ENCODE results near the gene DDX51. TPM values are rescaled to one million over a fixed set of nuclear protein-coding genes. Genes with fewer than 3 reads are reported as not detected.

The DDX51 gene
- total RNA-seq, 1 donor from 2014 or later: 4.3 TPM

GRCh38 chr12:132180648-132181546 lies 36.8 kb upstream of the DDX51 start:
- H3K9me3 ChIP-seq: peaks cover 0 to 6% of the 10 kb centered on the region in 2 donors
- TF ChIP-seq, protein P1, sequence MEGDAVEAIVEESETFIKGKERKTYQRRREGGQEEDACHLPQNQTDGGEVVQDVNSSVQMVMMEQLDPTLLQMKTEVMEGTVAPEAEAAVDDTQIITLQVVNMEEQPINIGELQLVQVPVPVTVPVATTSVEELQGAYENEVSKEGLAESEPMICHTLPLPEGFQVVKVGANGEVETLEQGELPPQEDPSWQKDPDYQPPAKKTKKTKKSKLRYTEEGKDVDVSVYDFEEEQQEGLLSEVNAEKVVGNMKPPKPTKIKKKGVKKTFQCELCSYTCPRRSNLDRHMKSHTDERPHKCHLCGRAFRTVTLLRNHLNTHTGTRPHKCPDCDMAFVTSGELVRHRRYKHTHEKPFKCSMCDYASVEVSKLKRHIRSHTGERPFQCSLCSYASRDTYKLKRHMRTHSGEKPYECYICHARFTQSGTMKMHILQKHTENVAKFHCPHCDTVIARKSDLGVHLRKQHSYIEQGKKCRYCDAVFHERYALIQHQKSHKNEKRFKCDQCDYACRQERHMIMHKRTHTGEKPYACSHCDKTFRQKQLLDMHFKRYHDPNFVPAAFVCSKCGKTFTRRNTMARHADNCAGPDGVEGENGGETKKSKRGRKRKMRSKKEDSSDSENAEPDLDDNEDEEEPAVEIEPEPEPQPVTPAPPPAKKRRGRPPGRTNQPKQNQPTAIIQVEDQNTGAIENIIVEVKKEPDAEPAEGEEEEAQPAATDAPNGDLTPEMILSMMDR (IDR thresholded peaks at IDR 0.05): no peak
- no peak overlapping the region for H3K27ac ChIP-seq
- H3K4me1 ChIP-seq: no peaks in the 10 kb centered on the region
- intact Hi-C loops (cut with DNase I): no loop called here
- no peak overlapping the region for H3K4me3 ChIP-seq
- no peaks in the 10 kb centered on the region for H3K36me3 ChIP-seq
- DNase-seq (ENCODE audit: low spot score in 2 of 2): no peak
- H3K27me3 ChIP-seq: no peaks in the 10 kb centered on the region

GRCh38 chr12:132179431-132180362 lies 35.6 kb upstream of the DDX51 start:
- TF ChIP-seq, protein P1 (IDR thresholded peaks at IDR 0.05): no peak
- intact Hi-C loops (cut with DNase I): no loop called here
- no peaks in the 10 kb centered on the region for H3K36me3 ChIP-seq
- H3K27me3 ChIP-seq: no peaks in the 10 kb centered on the region
- H3K4me1 ChIP-seq: no peaks in the 10 kb centered on the region
- no peak overlapping the region for H3K27ac ChIP-seq
- no peaks in the 10 kb centered on the region for H3K9me3 ChIP-seq
- DNase-seq (ENCODE audit: low spot score in 2 of 2): no peak
- H3K4me3 ChIP-seq: no peak overlapping the region

GRCh38 chr12:132178801-132179401 lies 34.8 kb upstream of the DDX51 start:
- H3K27me3 ChIP-seq: no peaks in the 10 kb centered on the region
- TF ChIP-seq, protein P1 (IDR thresholded peaks at IDR 0.05): no peak
- no peak overlapping the region for H3K27ac ChIP-seq
- DNase-seq (ENCODE audit: low spot score in 2 of 2): no peak
- no peaks in the 10 kb centered on the region for H3K36me3 ChIP-seq
- H3K4me3 ChIP-seq: no peak overlapping the region
- H3K9me3 ChIP-seq: no peaks in the 10 kb centered on the region
- intact Hi-C loops (cut with DNase I): no loop called here
- H3K4me1 ChIP-seq: no peaks in the 10 kb centered on the region

DNA sequence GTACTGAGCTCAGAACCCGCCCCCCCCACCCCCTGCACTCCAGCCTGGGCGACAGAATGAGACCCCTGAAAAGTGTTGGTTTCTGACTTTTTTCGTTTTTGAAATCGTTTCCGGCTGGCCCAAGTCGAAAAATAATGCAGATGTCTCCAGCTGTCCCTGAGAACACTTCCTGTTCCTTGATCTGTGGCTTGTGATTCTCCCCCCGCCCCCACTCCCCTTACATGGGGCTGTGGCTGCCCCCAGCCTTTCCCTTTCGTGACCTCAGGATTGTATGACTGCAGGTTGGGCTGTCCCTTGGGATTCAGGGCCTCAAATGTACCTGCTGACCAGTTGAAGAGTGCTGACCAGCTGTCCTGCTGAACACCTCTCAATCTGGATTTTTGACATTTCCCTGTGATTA lies 34.2 kb upstream of the DDX51 start:
- H3K4me1 ChIP-seq: no peaks in the 10 kb centered on the region
- no peaks in the 10 kb centered on the region for H3K27me3 ChIP-seq
- DNase-seq (ENCODE audit: low spot score in 2 of 2): no peak
- no peak overlapping the region for H3K27ac ChIP-seq
- no peaks in the 10 kb centered on the region for H3K9me3 ChIP-seq
- TF ChIP-seq, protein P1 (IDR thresholded peaks at IDR 0.05): no peak
- H3K4me3 ChIP-seq: no peak overlapping the region
- no peaks in the 10 kb centered on the region for H3K36me3 ChIP-seq
- intact Hi-C loops (cut with DNase I): no loop called here

- Histone ChIP-seq H3K4me1 (no peaks in the 10 kb centered on the region), H3K9me3 (no peaks in the 10 kb centered on the region), H3K36me3 (no peaks in the 10 kb centered on the region), H3K4me3 (no peak overlapping the region), H3K27me3 (no peaks in the 10 kb centered on the region), H3K27ac (no peak overlapping the region)
- TF ChIP-seq, protein P1 (IDR thresholded peaks at IDR 0.05): no peak
- intact Hi-C loops (cut with DNase I): no loop called here
- DNase-seq (ENCODE audit: low spot score in 2 of 2): no peak
Observed at GRCh38 chr12:132176920-132177551, 32.9 kb upstream of the DDX51 start.

Measured in ascending aorta (tissue), 2 donors.